GM12892 (cell line): ENCODE measurements around the gene EXOC6B.

Experiments
- POLR2A ChIP-seq: IDR thresholded peaks from 2 replicates; pipeline ENCODE4 v1.6.1; 2011; ENCODE audit warnings: low read depth, low read length, control low read depth
- POLR2AphosphoS5 ChIP-seq: IDR thresholded peaks from 2 replicates; pipeline ENCODE4 v1.6.1; 2011; ENCODE audit warnings: low read depth, low read length, control low read depth
- TAF1 ChIP-seq: IDR thresholded peaks from 2 replicates; pipeline ENCODE4 v1.6.1; 2011; ENCODE audit warnings: low read depth, mild to moderate bottlenecking, control low read depth, low read length, borderline replicate concordance

GRCh38 chr2:72255540-72255939 is 570.3 kb downstream of the EXOC6B start:
- TF ChIP-seq POLR2AphosphoS5 (no peak), POLR2A (no peak), TAF1 (no peak)
